Measurements from ENCODE around the gene PHKG1.
"Not testable (repeated sequence)": the region's sequence is repeated elsewhere in the genome, so short reads cannot be mapped to it uniquely, and the experiment has no call there.

PHKG1 gene

GRCh38 chr7:56099653-56100052 lies 6.9 kb upstream of the PHKG1 start:
- peaks cover 52% of the 10 kb centered on the region for H3K36me3 ChIP-seq

GRCh38 chr7:56098187-56099008 lies 5.6 kb upstream of the PHKG1 start:
- not testable (repeated sequence) for H3K9me3 ChIP-seq; H3K27me3 ChIP-seq; DNase-seq; H3K4me1 ChIP-seq; H3K4me3 ChIP-seq (ENCODE audit: low read depth, low read length)
- H3K36me3 ChIP-seq = peaks cover 43% of the 10 kb centered on the region

More at GRCh38 chr7:56099653-56100052, 6.9 kb upstream of the PHKG1 start:
- Histone ChIP-seq H3K27me3 (no peaks in the 10 kb centered on the region), H3K4me3 (ENCODE audit: low read depth, low read length) (no peak overlapping the region), H3K4me1 (no peaks in the 10 kb centered on the region), H3K9me3 (no peaks in the 10 kb centered on the region)
- no peak for DNase-seq
- TF ChIP-seq, protein P1, sequence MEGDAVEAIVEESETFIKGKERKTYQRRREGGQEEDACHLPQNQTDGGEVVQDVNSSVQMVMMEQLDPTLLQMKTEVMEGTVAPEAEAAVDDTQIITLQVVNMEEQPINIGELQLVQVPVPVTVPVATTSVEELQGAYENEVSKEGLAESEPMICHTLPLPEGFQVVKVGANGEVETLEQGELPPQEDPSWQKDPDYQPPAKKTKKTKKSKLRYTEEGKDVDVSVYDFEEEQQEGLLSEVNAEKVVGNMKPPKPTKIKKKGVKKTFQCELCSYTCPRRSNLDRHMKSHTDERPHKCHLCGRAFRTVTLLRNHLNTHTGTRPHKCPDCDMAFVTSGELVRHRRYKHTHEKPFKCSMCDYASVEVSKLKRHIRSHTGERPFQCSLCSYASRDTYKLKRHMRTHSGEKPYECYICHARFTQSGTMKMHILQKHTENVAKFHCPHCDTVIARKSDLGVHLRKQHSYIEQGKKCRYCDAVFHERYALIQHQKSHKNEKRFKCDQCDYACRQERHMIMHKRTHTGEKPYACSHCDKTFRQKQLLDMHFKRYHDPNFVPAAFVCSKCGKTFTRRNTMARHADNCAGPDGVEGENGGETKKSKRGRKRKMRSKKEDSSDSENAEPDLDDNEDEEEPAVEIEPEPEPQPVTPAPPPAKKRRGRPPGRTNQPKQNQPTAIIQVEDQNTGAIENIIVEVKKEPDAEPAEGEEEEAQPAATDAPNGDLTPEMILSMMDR (IDR thresholded peaks at IDR 0.05; ENCODE audit: low read depth, low read length) = no peak

GRCh38 chr7:56097700-56098099 lies 4.9 kb upstream of the PHKG1 start:
- TF ChIP-seq, protein P1 (IDR thresholded peaks at IDR 0.05; ENCODE audit: low read depth, low read length) = no peak
- no peak overlapping the region for H3K4me3 ChIP-seq (ENCODE audit: low read depth, low read length)
- no peaks in the 10 kb centered on the region; the same call in 1 of the 2 replicates for H3K4me1 ChIP-seq

DNA sequence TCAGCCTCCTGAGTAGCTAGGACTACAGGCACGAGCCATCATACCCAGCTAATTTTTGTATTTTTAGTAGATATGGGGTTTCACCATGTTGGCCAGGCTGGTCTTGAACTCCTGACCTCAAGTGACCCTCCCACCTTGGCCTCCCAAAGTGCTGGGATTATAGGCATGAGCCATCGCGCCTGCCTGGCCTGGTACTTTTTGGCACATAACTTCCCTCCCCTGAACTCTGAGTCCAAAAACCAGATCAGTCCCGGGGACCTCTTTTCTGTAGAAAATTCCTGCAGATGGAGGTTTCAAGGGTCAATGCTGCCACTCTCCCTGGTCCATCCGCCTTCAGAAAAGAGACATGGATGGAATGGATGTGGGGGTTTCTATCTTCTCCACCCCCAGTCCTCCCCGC lies 364 bp downstream of the PHKG1 start:
- not testable (repeated sequence) for H3K4me1 ChIP-seq; H3K27me3 ChIP-seq; H3K36me3 ChIP-seq; DNase-seq; H3K4me3 ChIP-seq (ENCODE audit: low read depth, low read length); H3K9me3 ChIP-seq

More at GRCh38 chr7:56097700-56098099, 4.9 kb upstream of the PHKG1 start:
- peaks cover 36% of the 10 kb centered on the region for H3K36me3 ChIP-seq
- peak; percentile 16 for DNase-seq
- no peaks in the 10 kb centered on the region for H3K9me3 ChIP-seq
- H3K27me3 ChIP-seq = no peaks in the 10 kb centered on the region

GRCh38 chr7:56091591-56091990 lies 1.2 kb downstream of the PHKG1 start:
- DNase-seq = no peak
- Histone ChIP-seq H3K4me1 (no peaks in the 10 kb centered on the region; the same call in 1 of the 2 replicates), H3K27me3 (no peaks in the 10 kb centered on the region), H3K36me3 (0 out of 2 replicates have a peak, but pooled peaks cover 2% of the 10 kb centered on the region), H3K4me3 (ENCODE audit: low read depth, low read length) (no peak overlapping the region), H3K9me3 (no peaks in the 10 kb centered on the region)
- TF ChIP-seq, protein P1 (IDR thresholded peaks at IDR 0.05; ENCODE audit: low read depth, low read length) = no peak

- H3K4me3 ChIP-seq (ENCODE audit: low read depth, low read length) = no peak overlapping the region
- TF ChIP-seq, protein P1 (IDR thresholded peaks at IDR 0.05; ENCODE audit: low read depth, low read length) = no peak
- peaks cover 6% of the 10 kb centered on the region; the same call in 1 of the 2 replicates for H3K36me3 ChIP-seq
- no peak for DNase-seq
- H3K27me3 ChIP-seq = no peaks in the 10 kb centered on the region
- H3K4me1 ChIP-seq = peaks cover 11% of the 10 kb centered on the region
- no peaks in the 10 kb centered on the region for H3K9me3 ChIP-seq
Observed at GRCh38 chr7:56087445-56087844, 5.3 kb downstream of the PHKG1 start.

- TF ChIP-seq, protein P1 (IDR thresholded peaks at IDR 0.05; ENCODE audit: low read depth, low read length) = no peak
- DNase-seq = no peak
- peaks cover 11% of the 10 kb centered on the region for H3K4me1 ChIP-seq
- no peak overlapping the region for H3K4me3 ChIP-seq (ENCODE audit: low read depth, low read length)
- no peaks in the 10 kb centered on the region for H3K9me3 ChIP-seq
- peaks cover 6% of the 10 kb centered on the region; the same call in 1 of the 2 replicates for H3K36me3 ChIP-seq
- H3K27me3 ChIP-seq = no peaks in the 10 kb centered on the region
Observed at GRCh38 chr7:56086761-56087160, 6.0 kb downstream of the PHKG1 start.

All from BE2C (cell line).